ENCODE results near the gene FAM111A.

The FAM111A gene

DNA sequence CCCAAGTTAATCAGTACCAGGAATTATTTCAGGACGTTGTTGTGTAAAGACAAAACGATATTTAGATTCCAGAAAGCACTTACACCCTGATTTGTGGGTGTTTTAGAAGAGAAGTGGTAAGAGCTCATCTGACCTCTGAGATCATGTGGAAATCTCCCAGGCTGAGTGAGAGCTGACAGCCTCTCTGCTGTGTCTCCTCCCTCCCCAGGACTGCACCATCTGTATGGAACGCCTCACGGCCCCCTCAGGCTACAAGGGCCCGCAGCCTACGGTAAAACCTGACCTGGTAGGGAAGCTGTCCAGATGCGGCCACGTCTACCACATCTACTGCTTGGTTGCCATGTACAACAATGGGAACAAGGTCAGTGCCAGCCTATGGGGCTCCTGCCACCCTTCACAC lies 49.2 kb downstream of the FAM111A start:
- Histone ChIP-seq H3K4me1 (ENCODE audit: control insufficient read depth, insufficient read depth, low read length) (no peaks in the 10 kb centered on the region), H3K27ac (ENCODE audit: extremely low read depth, low read depth, low read length) (no peak overlapping the region), H3K4me3 (ENCODE audit: low read depth, low read length) (no peak overlapping the region), H3K36me3 (ENCODE audit: control insufficient read depth in 2 of 2, insufficient read depth in 1 of 2, low read length in 2 of 2) (peaks cover 0 to 70% of the 10 kb centered on the region in 2 experiments; a peak in 1 of 3 replicates), H3K9me3 (ENCODE audit: control insufficient read depth, insufficient read depth, low read depth, low read length) (no peaks in the 10 kb centered on the region)
- POLR2A ChIA-PET = no interaction called here
- no peak for TF ChIP-seq ZNF621 (tag by site-specific recombination; IDR thresholded peaks at IDR 0.05)
- TF ChIP-seq INSM2 (tag by site-specific recombination; IDR thresholded peaks at IDR 0.05) = no peak
- TF ChIP-seq ZNF138 (tag by site-specific recombination; IDR thresholded peaks at IDR 0.05; ENCODE audit: borderline replicate concordance) = no peak
- TF ChIP-seq ZNF132 (tag by site-specific recombination; IDR thresholded peaks at IDR 0.05; ENCODE audit: borderline replicate concordance) = no peak
- TF ChIP-seq EGR2 (tag by site-specific recombination; IDR thresholded peaks at IDR 0.05; ENCODE audit: low read depth) = no peak
- no peak for TF ChIP-seq ELK4 (IDR thresholded peaks at IDR 0.05; ENCODE audit: borderline replicate concordance, low read depth, low read length)
- TF ChIP-seq SALL2 (tag by site-specific recombination; IDR thresholded peaks at IDR 0.05; ENCODE audit: borderline replicate concordance) = no peak
- TF ChIP-seq ZNF529 (tag by site-specific recombination; IDR thresholded peaks at IDR 0.05; ENCODE audit: insufficient replicate concordance) = no peak
- CTCF ChIA-PET = interaction anchor here (0.6 to 1.7 kb wide), 3 partner anchors 15 to 190 kb away, joined by 3 to 8 read pairs (median 3); partner anchors contain the start of gene DTX4

- TF ChIP-seq ZBTB8A (tag by site-specific recombination; IDR thresholded peaks at IDR 0.05) = no peak
- TF ChIP-seq YY1 (tag by site-specific recombination; IDR thresholded peaks at IDR 0.05) = no peak
- TF ChIP-seq ZBTB48 (tag by site-specific recombination; IDR thresholded peaks at IDR 0.05) = no peak
- TF ChIP-seq, protein P1, sequence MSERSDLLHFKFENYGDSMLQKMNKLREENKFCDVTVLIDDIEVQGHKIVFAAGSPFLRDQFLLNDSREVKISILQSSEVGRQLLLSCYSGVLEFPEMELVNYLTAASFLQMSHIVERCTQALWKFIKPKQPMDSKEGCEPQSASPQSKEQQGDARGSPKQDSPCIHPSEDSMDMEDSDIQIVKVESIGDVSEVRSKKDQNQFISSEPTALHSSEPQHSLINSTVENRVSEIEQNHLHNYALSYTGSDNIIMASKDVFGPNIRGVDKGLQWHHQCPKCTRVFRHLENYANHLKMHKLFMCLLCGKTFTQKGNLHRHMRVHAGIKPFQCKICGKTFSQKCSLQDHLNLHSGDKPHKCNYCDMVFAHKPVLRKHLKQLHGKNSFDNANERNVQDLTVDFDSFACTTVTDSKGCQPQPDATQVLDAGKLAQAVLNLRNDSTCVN (tag by site-specific recombination; optimal IDR thresholded peaks at IDR 0.05) = no peak
- no peak for TF ChIP-seq ZNF362 (tag by site-specific recombination; IDR thresholded peaks at IDR 0.05)
- TF ChIP-seq ZNF112 (tag by site-specific recombination; IDR thresholded peaks at IDR 0.05) = no peak
- no peaks in the 10 kb centered on the region for H3K9me3 ChIP-seq (ENCODE audit: control insufficient read depth, insufficient read depth, low read depth, low read length)
- H3K4me3 ChIP-seq (ENCODE audit: low read depth, low read length) = no peak overlapping the region
- ChIA-PET POLR2A (no interaction called here), CTCF (interaction anchor here (0.6 to 1.7 kb wide), 5 partner anchors 10 to 189 kb away, joined by 3 to 8 read pairs (median 3); partner anchors contain the start of gene DTX4)
- no peak overlapping the region for H3K27ac ChIP-seq (ENCODE audit: extremely low read depth, low read depth, low read length)
- H3K4me1 ChIP-seq (ENCODE audit: control insufficient read depth, insufficient read depth, low read length) = no peaks in the 10 kb centered on the region
- peaks cover 0 to 71% of the 10 kb centered on the region in 2 experiments; a peak in 1 of 3 replicates for H3K36me3 ChIP-seq (ENCODE audit: control insufficient read depth in 2 of 2, insufficient read depth in 1 of 2, low read length in 2 of 2)
Measured at GRCh38 chr11:59192446-59193020, 49.9 kb downstream of the FAM111A start.

- H3K27ac ChIP-seq (ENCODE audit: extremely low read depth, low read depth, low read length) = no peak overlapping the region
- H3K9me3 ChIP-seq (ENCODE audit: control insufficient read depth, insufficient read depth, low read depth, low read length) = no peaks in the 10 kb centered on the region
- TF ChIP-seq ZNF692 (tag by site-specific recombination; IDR thresholded peaks at IDR 0.05) = no peak
- ChIA-PET CTCF (interaction anchor here (0.6 to 1.7 kb wide), 7 partner anchors 9 to 23 kb away, joined by 3 to 8 read pairs (median 3); partner anchors contain the start of gene DTX4), POLR2A (no interaction called here)
- H3K4me1 ChIP-seq (ENCODE audit: control insufficient read depth, insufficient read depth, low read length) = no peaks in the 10 kb centered on the region
- H3K36me3 ChIP-seq (ENCODE audit: control insufficient read depth in 2 of 2, insufficient read depth in 1 of 2, low read length in 2 of 2) = peaks cover 0 to 74% of the 10 kb centered on the region in 2 experiments; a peak in 1 of 3 replicates
- no peak overlapping the region for H3K4me3 ChIP-seq (ENCODE audit: low read depth, low read length)
Measured at GRCh38 chr11:59193587-59194130, 51.0 kb downstream of the FAM111A start.
